ENCODE measurements around the gene SAMD8.
"Not testable (repeated sequence)": the region's sequence is repeated elsewhere in the genome, so short reads cannot be mapped to it uniquely, and the experiment has no call there.

The SAMD8 gene

DNA sequence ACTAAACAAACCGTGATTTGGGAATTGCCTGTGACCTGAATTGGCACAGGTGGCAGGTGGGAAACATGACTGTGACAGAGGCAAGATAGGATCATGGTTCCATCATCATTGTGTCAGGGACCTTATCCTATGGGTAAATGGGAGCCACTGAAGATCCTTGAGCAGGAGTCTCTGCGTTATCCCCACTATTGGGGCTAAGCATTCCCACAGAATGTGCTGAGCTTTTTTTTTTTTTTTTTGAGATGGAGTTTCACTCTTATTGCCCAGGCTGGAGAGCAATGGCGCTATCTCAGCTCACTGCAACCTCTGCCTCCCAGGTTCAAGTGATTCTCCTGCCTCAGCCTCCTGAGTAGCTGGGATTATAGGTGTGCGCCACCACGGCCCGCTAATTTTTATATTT, 88.5 kb downstream of the SAMD8 start:
- DNase-seq = not testable (repeated sequence)

GRCh38 chr10:75201793-75202307, 90.4 kb downstream of the SAMD8 start:
- no peak for DNase-seq

DNA sequence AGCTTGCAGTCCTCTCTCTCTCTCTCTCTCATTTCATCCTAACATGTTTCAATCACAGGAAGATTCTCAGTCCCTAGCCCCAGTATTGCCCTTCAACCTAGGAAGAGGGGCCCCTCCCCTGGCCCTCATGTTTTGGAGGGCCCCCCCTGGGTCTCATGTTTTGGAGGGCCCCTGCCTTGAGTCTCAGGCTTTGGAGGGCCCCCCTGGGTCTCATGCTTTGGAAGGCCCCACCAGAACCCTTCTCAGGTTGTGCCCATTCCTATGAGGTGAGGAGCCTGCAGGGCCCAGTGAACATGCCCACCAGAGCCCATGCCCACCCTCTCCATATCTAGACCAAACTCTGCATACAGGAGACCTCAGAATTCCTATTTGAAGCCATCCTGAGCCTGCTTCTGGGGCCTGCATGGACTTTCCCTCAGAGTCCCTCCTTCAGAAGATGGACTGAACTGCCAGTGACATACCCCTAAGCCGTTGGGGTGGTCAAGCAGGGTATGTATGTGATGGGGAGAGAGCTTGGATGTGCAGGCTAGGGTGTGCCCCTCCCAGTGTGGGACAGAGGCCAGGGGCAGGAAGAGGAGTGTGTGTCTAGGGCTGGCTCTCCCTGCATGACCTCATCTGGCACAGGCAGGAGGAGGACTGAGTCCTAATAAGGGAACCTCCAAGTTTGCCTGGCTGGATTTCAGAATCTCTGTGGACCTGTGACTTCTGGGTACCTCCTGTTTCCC, 91.0 kb downstream of the SAMD8 start:
- no peak for DNase-seq

DNA sequence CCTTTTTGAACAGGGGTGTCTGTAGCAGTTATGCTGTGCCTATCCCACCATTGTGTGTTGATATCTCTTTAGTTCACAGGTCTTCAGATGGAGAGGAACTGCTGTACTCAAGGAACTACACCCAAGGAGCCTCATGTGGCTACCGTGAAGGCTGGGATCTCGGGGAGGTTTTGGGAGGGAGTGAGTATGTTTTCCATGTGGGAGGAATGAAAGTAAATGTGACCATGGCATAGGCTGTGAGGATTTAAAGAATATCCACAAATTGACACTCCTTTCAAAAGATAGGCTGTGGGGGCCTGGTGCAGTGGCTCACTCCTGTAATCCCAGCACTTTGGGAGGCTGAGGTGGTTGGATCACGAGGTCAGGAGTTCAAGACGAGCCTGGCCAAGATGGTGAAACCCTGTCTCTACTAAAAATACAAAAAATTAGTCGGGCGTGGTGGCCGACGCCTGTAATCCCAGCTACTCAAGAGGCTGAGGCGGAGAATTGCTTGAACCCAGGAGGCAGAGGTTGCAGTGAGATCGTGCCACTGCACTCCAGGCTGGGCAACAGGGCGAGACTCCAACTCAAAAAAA, 91.7 kb downstream of the SAMD8 start:
- not testable (repeated sequence) for DNase-seq

GRCh38 chr10:75203724-75204123, 92.3 kb downstream of the SAMD8 start:
- no peak for DNase-seq

DNA sequence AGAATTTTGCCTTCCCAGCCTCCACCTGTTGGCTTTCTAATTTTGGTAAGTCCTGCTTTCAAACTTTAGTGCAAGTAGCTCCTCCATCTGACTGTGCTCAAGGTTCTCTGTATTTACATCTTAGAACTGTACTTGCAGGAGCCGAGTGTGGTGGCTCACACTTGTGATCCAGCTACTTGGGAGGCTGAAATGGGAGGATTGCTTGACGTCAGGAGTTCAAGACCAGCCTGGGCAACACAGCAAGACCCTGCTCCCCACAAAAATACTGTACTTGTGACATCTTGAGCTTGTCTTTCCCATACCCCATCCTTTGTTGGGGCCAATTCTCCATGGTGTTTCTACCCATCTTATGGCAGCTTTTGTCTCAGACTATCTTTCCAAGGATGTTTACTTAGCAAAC, 94.5 kb downstream of the SAMD8 start:
- DNase-seq = no peak

GRCh38 chr10:75206638-75207037, 95.2 kb downstream of the SAMD8 start:
- not testable (repeated sequence) for DNase-seq

DNA sequence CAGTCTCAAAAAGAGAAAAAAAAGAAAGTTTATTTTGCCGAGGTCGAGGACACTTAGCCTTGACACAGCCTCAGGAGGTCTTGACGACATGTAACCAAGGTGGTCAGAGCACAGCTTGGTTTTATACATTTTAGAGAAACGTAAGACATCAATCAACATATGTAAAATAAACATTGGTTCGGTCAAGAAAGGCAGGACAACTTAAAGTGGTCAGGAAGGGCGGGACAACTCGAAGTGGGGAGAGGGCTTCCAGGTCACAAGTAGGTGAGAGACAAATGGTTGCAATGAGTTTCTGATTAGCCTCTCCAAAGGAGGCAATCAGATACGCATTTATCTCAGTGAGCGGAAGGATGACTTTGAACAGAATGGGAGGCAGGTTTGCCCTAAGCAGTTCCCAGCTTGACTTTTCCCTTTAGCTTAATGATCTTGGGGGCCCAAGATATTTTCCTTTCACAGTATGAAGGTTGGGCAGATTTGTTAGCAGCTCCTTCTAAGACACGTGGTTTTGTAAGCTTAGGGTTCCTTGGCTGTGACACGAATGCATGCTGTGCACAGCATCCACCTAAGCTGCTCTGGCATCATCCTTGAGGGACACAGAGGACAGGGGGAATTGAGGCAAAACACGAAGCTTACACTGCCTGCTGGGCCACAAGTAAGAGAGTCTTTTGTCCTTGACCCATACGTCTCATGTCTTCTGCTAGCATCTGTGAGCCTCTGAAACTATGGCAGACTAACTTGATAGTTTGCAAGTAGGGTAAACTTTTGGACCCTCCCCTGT, 95.8 kb downstream of the SAMD8 start:
- DNase-seq = no peak

DNA sequence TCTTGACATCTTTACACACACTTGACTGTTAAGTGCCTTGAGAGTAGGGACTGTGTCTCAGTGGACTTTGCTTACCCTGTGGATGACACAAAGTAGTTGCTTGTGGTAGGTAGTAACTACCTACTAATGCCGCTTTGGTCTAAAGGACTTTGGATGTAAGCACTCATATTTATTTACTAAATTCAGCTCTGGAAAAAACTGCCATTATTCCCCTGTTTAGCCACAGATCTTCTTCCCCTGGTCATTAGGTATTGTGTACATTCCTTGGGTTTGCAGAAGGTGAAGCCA, 96.3 kb downstream of the SAMD8 start:
- DNase-seq = no peak

DNA sequence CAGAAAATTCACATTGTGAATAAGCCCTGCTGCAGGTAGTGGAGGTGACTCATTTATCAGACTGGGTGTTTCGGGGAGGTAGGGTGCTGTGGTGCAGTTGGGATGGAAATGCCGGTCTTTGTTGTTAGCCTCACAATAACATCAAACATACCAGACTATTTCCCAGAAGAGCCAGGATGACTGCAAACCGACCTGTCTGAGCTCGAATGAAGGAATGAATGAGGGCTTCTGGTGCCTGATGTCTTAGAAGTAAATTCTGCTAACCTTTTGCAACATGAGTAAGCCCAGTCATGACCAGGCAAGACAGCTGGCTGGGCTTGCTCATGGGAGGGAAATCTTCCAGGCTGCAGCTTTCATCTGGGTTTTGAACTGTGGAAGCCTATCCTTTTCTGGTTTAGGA, 96.7 kb downstream of the SAMD8 start:
- DNase-seq = no peak

- DNase-seq = no peak
These were observed 97.8 kb downstream of the SAMD8 start for GRCh38 chr10:75209086-75209920.

DNA sequence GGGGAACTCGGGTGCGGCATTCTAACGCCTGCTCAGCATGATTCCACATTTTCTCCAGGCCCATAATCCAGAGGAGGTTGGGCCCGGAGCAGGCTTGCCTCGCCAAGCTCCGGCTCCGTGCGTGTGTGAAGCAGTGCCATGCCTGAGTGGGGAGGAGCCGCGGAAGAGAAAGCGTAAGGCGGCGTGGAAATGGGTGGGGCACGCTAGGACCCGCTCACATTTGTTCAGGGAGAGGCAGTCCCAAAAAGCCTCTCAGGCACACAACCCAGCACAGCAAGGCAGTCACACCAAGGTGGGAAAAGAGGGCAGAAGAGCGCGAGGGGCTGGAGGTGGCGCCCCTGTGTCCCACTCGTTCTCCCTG, 98.4 kb downstream of the SAMD8 start:
- DNase-seq = peak; percentile 88

DNA sequence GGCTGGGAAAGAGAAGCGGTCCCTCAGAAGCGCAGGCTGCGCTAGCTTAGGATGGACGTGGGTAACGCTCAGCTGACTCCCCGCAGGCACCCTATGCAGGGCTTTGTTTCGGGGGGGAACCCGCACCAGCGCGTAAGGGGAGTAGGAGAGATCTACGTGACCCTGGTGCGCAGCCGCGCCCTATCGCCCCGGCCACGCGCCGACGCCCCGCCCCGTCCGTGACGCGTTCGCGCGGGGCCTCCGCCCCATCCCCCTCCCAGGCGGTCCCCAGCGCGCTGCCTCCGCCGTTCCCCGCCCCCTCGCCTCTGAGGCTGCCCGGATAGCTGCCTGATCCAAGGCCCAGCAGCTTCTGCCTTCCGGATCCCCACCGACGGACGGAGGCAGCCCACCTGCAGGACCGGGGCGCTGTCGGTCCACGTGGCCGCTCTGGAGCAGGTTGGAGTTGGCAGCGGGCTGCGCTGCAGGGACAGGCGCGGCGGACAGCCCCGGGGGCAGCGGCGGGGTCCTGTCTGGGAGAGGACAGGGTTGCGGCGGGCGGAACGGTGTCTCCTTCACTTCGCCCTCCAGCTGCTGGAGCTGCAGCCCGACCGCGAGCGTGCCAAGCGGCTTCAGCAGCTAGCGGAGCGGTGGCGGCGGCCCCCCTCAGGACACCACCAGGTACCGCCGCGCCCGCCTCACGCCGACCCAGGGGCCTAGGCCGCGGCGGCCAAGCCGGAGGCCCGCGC, 99.0 kb downstream of the SAMD8 start, which contains the start of gene VDAC2:
Gene VDAC2 (plus strand): TSS at position 515 of the 725 bp plus-strand sequence. CDS start 363 bp downstream, outside the sequence.
- DNase-seq = peak; percentile 97

- no peak for DNase-seq
These were observed 99.7 kb downstream of the SAMD8 start for GRCh38 chr10:75211007-75211691.

GRCh38 chr10:75212343-75212742, 100.9 kb downstream of the SAMD8 start:
- DNase-seq = no peak

DNA sequence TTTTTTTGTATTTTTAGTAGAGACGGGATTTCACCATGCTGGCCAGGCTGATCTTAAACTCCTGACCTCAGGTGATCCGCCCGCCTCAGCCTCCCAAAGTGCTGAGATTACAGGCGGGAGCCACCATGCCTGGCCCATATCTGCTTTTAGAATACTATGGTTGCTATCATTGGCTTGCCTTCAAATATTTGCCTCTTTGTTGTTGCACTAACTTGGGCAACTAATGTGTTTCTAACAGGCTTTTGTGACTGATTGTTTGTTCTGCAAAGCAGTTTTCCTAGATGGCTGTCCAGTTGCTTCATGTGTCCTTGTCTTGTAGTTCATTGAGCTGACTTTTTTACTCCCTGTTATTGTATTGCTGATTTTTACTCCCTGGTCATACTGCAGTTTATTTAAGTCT, 108.8 kb downstream of the SAMD8 start:
- no peak for DNase-seq

DNA sequence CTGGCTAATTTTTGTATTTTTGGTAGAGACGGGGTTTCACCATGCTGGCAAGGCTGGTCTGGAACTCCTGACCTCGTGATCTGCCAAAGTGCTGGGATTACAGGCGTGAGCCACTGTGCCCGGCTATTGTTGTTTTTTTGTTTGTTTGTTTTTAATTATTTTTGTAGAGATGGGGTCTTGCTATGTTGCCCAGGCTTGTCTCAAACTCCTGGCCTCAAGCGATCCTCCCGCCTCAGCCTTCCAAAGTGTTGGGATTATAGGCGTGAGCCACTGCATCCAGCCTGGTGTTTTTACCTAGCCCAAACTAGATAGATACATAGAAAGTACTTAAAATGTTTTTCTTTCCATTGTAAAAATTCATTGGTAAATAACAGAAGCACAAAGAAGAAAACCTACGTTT, 110.0 kb downstream of the SAMD8 start:
- DNase-seq = not testable (repeated sequence)

- DNase-seq = no peak
These were observed 112.1 kb downstream of the SAMD8 start for GRCh38 chr10:75223507-75223906.

GRCh38 chr10:75226095-75226494, 114.6 kb downstream of the SAMD8 start:
- no peak for DNase-seq

DNA sequence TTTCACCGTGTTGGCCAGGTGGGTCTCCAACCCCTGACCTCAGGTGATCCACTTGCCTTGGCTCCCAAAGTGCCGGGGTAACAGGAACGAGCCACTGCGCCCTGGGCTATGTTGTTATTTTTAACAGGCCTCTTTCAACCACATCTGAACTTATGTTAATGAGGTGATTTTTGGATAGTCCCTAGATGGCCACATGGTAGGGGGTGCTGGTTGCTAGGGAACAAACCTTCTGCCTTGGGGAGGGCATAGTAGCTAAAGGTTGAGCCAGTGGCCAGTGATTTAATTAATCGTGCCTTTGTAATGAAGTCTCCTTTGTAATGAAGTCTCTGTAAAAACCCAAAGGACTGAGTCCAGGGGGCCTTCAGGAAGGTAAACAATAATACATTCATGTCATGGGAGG, 115.2 kb downstream of the SAMD8 start:
- DNase-seq = no peak

DNA sequence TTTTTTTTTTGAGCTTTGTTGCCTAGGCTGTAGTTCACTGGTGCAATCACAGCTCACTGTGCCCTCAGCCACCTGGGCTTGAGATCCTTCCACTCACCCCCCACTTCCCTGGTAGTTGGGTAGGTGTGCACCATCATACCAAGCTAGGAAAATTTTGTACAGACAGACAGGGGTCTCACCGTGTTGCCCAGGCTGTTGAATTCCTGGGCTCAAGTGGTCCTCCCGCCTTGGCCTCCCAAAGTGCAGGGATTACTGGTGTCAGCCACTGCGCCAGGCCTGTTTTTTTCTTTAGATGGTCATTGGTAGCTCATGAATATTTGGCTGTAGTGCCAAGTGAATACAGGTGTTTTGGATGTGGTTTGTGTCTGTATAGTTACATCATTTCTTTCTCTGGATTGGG, 116.8 kb downstream of the SAMD8 start:
- DNase-seq = no peak

DNA sequence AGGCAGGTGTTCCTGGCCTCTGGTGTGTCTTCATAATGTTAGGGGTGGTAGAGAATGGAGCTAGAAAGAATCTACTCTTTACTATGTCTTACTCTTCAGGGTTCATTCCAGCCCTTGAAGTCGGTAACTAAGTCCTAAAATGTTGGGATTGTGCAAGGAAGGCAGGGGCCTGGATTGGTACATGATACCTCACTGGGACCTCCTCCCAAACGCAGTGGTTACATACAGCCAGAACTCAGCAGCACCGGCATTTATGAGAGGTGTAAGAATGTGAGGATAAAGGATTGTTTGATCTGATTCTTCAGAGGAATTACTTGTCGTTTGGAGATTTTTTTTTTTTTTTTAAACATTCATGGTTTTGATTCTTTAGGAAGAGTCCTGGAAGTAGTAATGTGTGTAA, 117.4 kb downstream of the SAMD8 start:
- no peak for DNase-seq

Measured in right forelimb (tissue), 1 donor.